G401.6 (cell line): Measurements from ENCODE around the gene WDR81.
"Not testable (repeated sequence)": the region's sequence is repeated elsewhere in the genome, so short reads cannot be mapped to it uniquely, and the experiment has no call there.

ENCODE experiments used
- FAIRE-seq: peaks from 2 replicates; lab custom pipeline; 2012; peaks lifted over from hg19 to GRCh38; lab: Jason Lieb, UNC

The WDR81 gene

DNA sequence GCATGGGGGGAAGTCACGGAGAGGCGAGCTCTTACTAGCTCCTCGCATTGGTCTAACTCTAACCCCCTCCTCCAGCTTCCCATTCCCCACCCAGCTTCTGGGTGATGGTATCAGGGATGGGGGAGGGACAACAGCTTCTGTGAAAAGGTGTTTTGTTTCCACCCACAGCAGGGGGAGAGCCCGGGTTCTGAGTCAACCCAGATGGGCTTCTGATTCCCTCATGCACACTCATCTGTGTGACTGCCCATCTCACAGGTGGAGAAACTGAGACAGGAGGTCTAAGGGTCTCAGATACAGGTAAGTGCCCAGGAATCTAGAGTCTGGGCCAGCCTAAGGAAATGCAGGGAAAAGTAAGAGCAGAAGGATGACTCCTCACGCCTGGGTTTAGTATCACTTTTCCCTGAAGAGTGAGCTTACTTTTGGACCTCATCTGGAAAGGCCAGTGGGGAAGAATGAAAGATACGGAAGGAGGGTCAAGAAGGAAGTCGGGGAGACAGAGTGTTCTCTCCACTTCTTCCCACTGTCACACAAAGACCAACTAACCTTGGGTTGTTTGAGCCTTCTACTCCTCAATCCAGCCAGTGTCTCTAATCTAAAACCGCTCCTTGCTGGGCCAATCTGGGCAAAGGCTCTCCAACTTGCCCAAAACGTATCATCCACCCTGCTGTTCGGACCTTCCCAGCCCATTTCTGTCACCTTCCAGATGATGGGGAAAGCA lies 11.2 kb upstream of the WDR81 start:
- no peak for FAIRE-seq

DNA sequence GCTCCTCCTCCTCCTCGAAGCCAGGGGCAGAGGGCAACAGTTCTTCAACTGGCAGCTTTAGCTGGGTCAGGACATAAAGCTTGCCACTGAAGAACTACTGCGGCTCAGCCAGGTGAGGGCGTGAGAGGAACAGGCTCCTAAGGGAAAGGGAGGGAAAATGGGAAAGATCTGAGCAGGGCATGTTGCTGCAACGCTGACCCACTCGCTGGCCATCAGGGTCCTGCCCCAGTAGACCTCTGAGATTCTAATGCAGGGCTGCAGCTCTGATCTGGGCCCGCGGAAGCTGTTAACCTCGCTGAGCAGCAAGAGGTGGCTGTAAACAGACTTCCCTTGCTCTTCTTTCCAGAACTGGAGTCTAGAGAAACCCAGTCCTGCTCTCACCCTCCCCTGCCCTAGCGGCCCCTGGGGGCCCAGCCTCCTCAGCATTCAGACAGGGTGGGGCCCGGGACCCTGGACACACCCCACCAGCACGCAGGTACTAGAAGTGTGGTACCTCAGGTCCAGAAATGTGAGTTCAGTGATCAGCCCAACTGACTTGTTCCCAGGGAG lies 10.6 kb upstream of the WDR81 start:
- FAIRE-seq = peak; percentile 60

DNA sequence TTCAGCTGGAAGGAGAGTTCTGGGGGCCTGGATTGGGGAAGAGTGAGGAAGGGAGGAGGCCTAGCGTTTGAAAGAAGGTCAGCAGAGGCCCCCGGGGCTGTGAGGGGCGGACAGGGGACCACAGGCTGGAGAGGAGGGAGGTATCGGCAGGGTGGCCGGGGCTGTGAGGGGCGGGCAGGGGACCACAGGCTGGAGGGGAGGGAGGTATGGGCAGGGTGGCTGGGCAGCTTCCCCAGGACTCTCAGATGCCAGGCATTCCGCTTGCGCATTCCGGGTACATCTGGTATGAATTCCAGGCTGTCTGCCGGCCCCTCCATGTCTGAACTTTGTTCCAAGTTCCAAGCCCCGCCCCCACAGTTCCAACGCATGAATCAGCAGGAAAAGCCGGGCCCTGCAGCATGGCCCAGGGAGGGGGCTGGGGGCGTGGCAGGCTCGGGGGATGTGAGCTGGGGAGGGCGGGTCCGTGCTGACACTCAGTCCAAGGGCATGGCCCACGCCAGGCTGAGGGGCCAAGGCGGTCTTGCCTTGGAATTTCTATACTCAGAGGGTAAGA lies 10.0 kb upstream of the WDR81 start:
- peak; percentile 90 for FAIRE-seq

DNA sequence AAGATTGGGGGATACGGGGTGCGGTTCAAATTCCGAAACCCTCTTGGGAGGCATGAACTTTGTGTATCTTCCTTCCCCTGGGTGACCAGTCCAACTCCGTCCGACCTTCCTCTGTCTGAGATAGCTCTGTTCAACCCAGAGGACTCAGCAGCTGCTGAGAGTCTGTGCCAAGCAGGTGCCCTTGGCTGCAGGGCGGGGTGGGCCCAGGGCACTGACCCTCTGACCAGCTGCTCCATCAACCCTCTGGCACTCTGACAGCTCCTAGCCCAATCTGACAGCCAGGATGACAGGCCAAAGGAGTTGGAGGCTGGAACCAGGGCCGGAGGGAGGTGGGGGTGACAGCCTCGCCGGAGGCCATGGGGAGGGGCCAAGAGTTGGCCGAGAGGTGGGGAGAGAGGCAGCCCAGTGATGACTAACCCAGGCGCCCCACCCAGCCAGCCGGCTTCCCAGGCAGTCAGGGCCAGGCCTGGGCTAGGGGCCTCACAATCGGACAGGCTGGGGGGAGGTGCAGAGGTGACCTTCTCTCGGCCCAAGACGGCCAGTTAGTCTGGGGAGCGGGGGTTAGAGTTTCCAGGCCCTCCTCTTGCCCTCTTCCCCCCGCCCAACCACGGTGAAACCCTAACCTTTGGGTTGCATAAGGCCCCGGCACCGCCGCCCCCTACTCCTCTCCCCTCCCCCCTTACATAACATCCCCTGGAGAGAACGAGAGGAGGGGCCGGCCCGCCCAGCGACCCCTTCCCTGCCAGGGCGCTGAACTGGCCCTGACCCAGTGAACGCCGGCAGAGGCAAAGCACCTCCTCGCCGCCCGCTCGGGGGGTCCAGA lies 9.3 kb upstream of the WDR81 start:
- peak; percentile 48 for FAIRE-seq

DNA sequence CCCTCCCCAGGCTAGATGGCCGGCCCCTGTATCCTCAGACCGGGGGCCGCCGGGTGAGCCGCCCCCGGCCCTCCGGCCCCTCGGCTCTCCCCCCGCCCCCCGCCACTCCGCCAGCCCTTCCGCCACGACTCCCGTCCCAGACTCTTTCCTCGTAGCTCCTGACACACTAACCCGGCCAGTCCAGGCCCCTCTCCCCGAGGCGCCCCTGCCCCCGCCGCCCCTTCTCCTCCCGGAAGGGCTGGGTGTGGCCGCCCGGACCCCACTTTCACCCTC lies 8.8 kb upstream of the WDR81 start:
- FAIRE-seq = no peak

DNA sequence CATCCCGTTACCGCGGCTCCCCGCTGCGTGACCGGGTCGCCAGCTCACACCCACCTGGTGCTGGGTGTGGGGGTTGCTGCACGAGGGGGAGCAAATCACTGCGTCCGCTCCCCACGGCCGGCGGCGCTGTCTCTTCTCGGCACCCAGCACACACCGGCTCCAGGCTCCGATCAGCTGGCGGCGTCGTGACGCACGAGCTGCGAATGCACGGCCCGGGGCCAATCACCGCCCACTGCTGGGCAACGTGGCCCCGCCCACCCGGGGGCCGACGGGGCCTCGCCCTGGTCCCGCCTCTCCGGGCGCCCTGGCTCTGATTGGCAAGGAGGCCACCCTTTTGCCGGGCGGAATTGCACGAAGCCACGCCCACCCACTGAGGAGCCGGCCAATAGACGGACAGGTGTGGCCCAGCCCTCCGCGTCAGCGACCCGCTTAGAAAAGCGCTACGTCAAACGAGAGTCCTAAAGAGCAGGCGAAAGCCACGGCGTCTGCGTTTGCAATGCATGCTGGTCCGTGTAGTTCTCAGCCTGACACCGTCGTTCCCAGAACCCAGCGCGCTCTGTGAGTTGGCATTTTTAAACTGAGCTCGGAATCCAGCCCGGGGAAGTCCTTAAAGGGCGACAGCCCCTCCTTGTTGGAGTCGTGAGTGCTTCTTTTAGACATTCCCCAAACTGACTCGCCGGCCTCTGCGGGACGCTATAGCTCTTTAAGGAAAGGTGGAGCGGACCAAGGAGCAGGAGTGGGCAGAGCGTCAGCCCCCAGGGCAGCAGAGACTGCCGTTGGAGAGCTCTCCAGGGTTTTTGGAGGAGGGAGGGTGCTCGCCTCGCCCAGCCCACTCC lies 8.2 kb upstream of the WDR81 start:
- peak; percentile 99 for FAIRE-seq

DNA sequence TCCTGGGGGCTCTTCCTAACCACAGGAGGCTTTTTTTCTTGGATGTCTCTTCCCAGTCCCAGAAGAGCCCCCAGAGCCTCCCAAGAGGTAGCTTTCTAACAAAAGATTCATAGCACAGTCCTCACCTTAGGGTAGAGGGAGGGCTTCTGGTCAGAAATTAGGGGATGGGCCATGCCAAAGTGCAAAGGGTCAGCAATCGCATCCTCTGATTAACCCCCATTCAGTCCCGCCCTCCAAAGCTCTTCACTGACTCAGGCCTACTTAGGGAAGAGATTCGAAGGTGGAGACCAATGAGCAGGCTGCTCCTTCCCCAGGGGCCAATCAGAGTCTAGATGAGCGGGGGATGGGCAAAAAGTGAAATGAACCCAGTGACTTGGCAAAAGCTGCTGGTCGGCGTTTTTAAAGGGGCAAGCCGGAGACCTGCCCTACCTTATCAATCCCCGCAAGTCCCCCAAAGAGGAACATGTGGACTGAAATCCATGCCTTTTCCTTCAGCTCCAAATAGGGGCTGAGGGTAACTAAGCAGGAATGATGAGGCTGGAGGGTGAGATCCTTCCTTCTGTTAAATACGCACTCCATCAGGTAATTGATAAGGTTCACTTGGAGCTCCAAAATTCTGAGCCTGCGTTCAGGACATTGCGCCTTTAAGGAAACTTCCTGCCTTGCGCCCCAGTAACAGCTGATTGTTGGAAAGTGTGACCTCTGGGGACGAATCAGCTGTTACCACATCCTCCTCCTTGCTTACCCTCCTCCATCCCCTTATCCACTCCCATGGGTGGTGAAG lies 7.4 kb upstream of the WDR81 start:
- FAIRE-seq = peak; percentile 99

DNA sequence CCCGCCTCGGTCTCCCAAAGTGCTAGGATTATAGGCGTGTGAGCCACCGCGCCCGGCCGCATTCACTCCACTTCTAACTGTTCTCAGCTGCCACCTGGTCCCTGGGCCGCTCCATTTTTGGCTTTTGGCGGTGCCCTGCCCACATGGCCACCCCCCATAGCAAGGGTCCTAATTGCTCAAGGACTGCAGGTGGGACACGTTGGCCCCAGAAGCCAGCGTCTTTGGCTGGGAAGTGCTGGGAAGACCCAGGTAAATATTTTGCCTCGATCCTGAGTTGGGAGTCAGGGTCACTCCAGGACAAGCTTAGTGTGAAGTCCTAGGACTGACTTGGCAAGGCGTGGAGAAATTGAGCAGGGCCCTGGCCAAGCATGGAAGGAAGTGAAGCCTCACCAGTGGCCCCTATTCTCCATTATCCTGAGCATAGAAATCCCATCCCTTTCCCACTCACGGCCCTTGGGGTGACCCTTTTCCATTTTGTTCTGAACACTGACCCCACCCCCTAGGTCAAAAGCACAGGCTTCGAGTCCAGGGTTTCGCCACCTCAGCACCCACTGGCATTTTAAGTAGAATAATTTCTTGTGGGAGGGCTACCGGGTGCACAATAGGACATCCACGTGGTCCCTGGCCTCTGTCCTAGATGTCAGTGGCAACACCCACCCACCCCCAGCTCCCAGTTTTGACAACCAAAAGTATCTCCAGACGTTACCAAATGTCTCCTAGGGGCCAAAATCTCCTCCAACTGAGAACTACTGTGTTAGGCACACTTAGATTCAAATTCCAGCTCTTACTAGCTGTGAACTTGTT lies 5.9 kb upstream of the WDR81 start:
- no peak for FAIRE-seq

DNA sequence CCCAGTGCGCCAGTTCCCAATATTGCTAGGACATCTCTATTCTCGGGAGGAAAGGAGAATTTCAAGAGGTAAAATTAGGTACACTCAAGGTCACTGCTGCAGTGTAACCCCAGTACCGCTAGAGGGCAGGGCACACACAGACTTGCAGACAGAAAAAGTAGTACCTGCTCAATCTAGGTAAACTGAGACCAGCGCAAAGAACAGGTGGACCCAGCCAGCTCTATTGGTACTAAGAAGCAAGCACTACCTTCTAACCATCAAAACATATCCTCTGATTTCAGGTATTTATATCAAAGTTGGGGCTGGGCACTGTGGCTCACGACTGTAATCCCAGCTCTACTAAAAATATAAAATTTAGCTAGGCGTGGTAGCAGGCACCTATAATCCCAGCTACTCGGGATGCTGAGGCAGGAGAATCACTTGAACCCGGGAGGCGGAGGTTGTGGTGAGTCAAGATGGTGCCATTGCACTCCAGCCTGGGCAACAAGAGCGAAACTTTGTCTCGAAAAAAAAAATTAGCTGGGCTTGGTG lies 3.6 kb upstream of the WDR81 start:
- FAIRE-seq = peak; percentile 27

DNA sequence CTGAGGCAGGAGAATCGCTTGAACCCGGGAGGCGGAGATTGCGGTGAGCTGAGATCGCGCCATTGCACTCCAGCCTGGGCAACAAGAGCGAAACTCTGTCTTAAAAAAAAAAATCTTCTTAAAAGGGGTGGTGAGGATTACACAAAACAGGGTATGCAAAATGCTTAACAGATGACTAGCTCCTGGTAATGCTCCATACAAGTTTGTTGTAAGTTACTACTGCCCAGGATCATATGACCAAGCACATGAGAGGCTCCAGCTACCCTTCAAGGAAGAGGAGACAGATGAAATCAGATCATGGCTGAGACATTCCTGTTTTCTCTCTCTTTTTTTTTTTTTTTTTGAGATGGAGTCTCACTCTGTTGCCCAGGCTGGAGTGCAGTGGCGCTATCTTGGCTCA lies 2.5 kb upstream of the WDR81 start:
- not testable (repeated sequence) for FAIRE-seq

DNA sequence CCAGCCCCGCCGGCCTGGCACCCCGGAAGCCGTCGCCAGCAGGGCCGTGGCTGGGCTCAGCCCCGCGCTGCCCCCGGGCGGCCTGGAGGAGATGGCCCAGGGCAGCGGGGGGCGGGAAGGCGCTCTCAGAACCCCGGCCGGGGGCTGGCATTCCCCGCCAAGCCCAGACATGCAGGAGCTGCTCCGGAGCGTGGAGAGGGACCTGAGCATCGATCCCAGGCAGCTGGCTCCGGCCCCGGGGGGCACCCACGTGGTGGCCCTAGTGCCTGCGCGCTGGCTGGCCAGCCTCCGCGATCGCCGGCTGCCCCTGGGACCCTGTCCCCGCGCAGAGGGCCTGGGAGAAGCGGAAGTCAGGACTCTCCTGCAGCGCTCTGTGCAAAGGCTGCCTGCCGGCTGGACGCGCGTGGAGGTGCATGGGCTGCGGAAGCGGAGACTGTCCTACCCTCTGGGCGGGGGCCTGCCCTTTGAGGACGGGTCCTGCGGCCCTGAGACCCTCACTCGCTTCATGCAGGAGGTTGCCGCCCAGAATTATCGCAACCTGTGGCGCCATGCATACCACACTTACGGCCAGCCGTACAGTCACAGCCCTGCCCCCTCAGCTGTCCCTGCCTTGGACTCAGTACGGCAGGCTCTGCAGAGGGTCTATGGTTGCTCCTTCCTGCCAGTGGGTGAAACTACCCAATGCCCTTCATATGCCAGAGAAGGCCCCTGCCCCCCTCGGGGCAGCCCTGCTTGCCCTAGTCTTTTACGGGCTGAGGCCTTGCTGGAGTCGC lies 551 bp downstream of the WDR81 start:
- FAIRE-seq = no peak

DNA sequence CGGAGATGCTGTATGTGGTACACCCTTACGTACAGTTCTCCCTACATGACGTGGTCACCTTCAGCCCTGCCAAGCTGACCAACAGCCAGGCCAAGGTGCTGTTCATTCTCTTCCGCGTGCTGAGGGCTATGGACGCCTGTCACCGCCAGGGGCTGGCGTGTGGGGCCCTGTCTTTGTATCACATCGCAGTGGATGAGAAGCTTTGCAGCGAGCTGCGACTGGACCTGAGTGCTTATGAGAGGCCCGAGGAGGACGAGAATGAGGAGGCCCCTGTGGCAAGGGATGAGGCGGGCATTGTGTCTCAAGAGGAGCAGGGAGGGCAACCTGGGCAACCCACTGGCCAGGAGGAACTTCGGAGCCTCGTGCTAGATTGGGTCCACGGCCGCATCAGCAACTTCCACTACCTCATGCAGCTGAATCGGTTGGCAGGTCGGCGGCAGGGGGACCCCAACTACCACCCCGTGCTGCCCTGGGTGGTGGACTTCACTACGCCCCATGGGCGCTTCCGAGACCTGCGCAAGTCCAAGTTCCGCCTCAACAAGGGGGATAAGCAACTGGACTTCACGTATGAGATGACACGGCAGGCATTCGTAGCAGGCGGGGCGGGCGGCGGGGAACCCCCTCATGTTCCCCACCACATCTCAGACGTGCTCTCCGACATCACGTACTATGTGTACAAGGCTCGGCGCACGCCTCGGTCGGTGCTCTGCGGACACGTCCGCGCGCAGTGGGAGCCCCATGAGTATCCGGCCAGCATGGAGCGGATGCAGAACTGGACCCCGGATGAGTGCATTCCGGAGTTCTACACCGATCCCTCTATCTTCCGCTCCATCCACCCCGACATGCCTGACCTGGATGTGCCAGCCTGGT lies 1.4 kb downstream of the WDR81 start:
- no peak for FAIRE-seq

DNA sequence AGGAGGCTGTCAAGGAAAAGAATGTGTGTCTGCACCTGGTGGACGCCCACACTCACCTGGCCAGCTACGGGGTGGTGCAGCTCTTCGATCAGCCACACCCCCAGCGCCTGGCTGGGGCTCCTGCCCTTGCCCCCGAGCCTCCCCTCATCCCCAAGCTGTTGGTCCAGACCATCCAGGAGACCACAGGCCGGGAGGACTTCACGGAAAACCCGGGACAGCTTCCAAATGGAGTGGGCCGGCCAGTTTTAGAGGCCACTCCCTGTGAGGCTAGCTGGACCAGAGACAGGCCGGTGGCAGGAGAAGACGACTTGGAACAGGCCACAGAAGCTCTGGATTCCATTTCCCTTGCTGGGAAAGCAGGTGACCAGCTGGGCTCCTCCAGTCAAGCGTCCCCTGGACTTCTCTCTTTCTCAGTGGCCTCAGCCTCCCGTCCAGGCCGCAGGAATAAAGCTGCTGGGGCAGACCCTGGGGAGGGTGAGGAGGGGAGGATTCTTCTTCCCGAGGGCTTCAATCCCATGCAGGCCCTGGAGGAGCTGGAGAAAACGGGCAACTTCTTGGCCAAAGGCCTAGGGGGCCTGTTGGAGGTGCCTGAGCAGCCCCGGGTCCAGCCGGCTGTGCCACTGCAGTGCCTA lies 2.2 kb downstream of the WDR81 start:
- no peak for FAIRE-seq

DNA sequence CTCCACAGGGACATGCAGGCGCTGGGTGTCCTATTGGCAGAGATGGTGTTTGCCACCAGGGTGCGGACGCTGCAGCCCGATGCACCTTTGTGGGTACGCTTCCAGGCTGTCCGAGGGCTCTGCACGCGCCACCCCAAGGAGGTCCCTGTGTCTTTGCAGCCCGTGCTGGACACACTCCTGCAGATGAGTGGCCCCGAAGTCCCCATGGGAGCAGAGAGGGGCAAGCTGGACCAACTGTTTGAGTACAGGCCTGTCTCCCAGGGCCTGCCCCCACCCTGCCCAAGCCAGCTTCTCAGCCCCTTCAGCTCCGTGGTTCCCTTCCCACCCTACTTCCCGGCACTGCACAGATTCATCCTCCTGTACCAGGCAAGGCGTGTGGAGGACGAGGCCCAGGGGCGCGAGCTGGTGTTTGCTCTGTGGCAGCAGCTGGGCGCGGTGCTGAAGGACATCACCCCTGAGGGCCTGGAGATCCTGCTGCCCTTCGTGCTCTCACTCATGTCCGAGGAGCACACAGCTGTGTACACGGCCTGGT lies 2.8 kb downstream of the WDR81 start:
- FAIRE-seq = no peak

DNA sequence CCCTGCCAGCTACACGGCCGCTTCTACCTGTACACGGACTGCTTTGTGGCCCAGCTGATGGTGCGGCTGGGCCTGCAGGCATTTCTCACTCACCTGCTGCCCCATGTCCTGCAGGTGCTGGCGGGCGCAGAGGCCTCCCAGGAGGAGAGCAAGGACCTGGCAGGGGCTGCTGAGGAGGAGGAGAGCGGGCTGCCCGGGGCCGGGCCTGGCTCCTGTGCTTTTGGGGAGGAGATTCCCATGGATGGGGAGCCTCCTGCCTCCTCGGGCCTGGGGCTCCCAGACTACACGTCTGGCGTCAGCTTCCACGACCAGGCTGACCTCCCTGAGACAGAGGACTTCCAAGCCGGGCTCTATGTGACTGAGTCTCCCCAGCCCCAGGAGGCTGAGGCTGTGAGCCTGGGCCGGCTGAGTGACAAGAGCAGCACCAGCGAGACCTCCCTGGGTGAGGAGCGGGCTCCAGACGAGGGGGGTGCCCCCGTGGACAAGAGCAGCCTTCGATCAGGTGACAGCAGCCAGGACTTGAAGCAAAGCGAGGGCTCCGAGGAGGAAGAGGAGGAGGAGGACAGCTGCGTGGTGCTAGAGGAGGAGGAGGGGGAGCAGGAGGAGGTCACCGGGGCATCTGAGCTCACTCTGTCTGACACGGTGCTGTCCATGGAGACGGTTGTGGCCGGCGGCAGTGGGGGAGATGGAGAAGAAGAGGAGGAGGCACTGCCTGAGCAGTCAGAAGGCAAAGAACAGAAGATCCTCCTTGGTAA lies 3.5 kb downstream of the WDR81 start:
- FAIRE-seq = no peak

DNA sequence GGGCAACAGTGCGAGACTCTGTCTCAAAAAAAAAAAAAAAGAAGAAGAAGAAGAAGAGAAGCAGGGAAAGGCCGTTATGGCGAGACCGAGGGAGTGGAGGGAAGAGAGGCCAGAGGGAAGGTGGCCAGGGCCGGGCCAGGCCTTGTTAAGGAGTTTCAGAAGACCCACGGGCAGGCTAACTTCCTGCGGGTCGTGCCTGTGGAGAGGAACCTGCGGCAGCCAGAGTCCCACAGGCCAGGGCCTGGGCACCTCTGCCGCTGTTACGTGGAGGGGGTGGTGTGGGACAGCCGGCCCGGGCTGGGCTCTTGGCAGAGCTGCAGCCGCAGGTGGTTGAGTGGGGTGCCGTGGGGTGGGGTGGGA lies 5.4 kb downstream of the WDR81 start:
- no peak for FAIRE-seq
